AG10803 (cell line): ENCODE measurements around the gene CACHD1.
A peak's percentile ranks its signal among the peaks of the same experiment; 100 is the strongest.
"Not testable (repeated sequence)": the region's sequence is repeated elsewhere in the genome, so short reads cannot be mapped to it uniquely, and the experiment has no call there.

Experiments used
- DNase-seq: peaks from one replicate; pipeline ENCODE4 v3.0.0; 2010; ENCODE audit warnings: low read depth
- H3K4me3 ChIP-seq: 2 replicates; pipeline ENCODE4 v1.5.1; 2011; ENCODE audit warnings: mild to moderate bottlenecking, low read length, control low read depth
- CTCF ChIP-seq: conservative IDR thresholded peaks from 2 replicates; pipeline ENCODE4 v1.5.1; 2011; ENCODE audit warnings: mild to moderate bottlenecking, low read length, control low read depth, inconsistent platforms

CACHD1 gene

GRCh38 chr1:64691626-64692025 is 221.7 kb downstream of the CACHD1 start:
- H3K4me3 ChIP-seq: no peak overlapping the region
- no peak for DNase-seq
- TF ChIP-seq CTCF: no peak

GRCh38 chr1:64692911-64693310 is 223.0 kb downstream of the CACHD1 start:
- no peak overlapping the region for H3K4me3 ChIP-seq
- no peak for TF ChIP-seq CTCF
- DNase-seq: no peak

GRCh38 chr1:64693406-64693805 is 223.5 kb downstream of the CACHD1 start:
- H3K4me3 ChIP-seq: no peak overlapping the region
- DNase-seq: no peak
- TF ChIP-seq CTCF: no peak

- TF ChIP-seq CTCF: no peak
- DNase-seq: no peak
- H3K4me3 ChIP-seq: no peak overlapping the region
Measured at GRCh38 chr1:64696879-64697278, 226.9 kb downstream of the CACHD1 start.

GRCh38 chr1:64699327-64699726 is 229.4 kb downstream of the CACHD1 start:
- no peak for TF ChIP-seq CTCF
- DNase-seq: no peak
- H3K4me3 ChIP-seq: no peak overlapping the region

GRCh38 chr1:64701071-64701470 is 231.1 kb downstream of the CACHD1 start:
- TF ChIP-seq CTCF: no peak
- no peak overlapping the region for H3K4me3 ChIP-seq
- DNase-seq: no peak

- peak; percentile 13 for DNase-seq
- TF ChIP-seq CTCF: no peak
- no peak overlapping the region for H3K4me3 ChIP-seq
Measured at GRCh38 chr1:64701886-64702285, 232.0 kb downstream of the CACHD1 start.

- not testable (repeated sequence) for DNase-seq, H3K4me3 ChIP-seq
Measured at GRCh38 chr1:64702670-64703069, 232.7 kb downstream of the CACHD1 start.
